PC-9 (cell line): ENCODE measurements around the gene POLDIP2.

Experiments
- CTCF ChIP-seq: fragments of 200-600 bp; sonication (generic); conservative IDR thresholded peaks from 2 replicates; pipeline ENCODE4 v1.6.1; 2017; ENCODE audit warnings: mixed run types, antibody characterized with exemption, mild to moderate bottlenecking, moderate library complexity
- EZH2 ChIP-seq: fragments of 200-600 bp; sonication (generic); IDR thresholded peaks from 2 replicates; pipeline ENCODE4 v1.8.0; 2017; ENCODE audit warnings: antibody characterized with exemption, low read depth

- TF ChIP-seq CTCF (no peak), EZH2 (no peak)
Measured at GRCh38 chr17:28326114-28326513, 31.2 kb downstream of the POLDIP2 start.
